K562 (cell line): ENCODE results near the gene MAST4. TPM values are rescaled to one million over a fixed set of nuclear protein-coding genes. Genes with fewer than 3 reads are reported as not detected.

Experiments used
- ATAC-seq: fragments of 200-7000 bp; cut with Tn5 transposase; 3 replicates; pipeline ENCODE4 v1.9.1; 2020; ENCODE audit warnings: moderate library complexity
- BruUV-seq: library from RNA; stranded (reverse); fragments of 400-500 nt; replicated peaks from 2 replicates; lab custom pipeline; 2021; lab: Mats Ljungman, UMichigan
- CTCF ChIA-PET: fragments of 300-600 bp; formaldehyde crosslinking; extraction: SDS; loops from one replicate; lab custom pipeline; 2021; ENCODE audit warnings: low intra/inter-chr PET ratio; lab: Yijun Ruan, JAX
- POLR2A ChIA-PET: fragments of 300-600, 350-650 bp; sonication (Branson Sonifier 250); formaldehyde crosslinking; extraction: SDS; loops from one replicate; lab custom pipeline; 2021; ENCODE audit warnings: antibody characterized with exemption, inconsistent platforms; lab: Yijun Ruan, JAX
- DNase-seq, 4 experiments: peaks; one replicate each; pipeline versions ENCODE4 v3.0.0 to v3.0.0-alpha.2; 2011 to 2018; ENCODE audit warnings: low spot score in 3 of 4, mixed read lengths in 3 of 4; ENCODE audit errors: extremely low read depth in 1 of 4
- FAIRE-seq: peaks from 2 replicates; lab custom pipeline; 2011; peaks lifted over from hg19 to GRCh38; lab: Jason Lieb, UNC
- H2AFZ ChIP-seq: 2 replicates; pipeline ENCODE4 v1.6.0; 2011; ENCODE audit warnings: low read depth, low read length, control low read depth, inconsistent platforms
- H3K27ac ChIP-seq: fragments of 200-600 bp; 3 replicates; pipeline ENCODE4 v1.8.0; 2011; ENCODE audit warnings: low read depth, mild to moderate bottlenecking, control low read depth, inconsistent platforms, low read length, moderate library complexity, mixed read lengths; ENCODE audit errors: extremely low read depth
- H3K27me3 ChIP-seq, 2 experiments: fragments of 300-600 bp in 1 of 2; 2 replicates in 1 of 2; 3 replicates in 1 of 2; pipeline versions ENCODE4 v1.6.0 to v1.8.0; 2011; ENCODE audit warnings: inconsistent platforms in 2 of 2, low read length in 2 of 2, mild to moderate bottlenecking in 1 of 2, mixed read lengths in 1 of 2, moderate library complexity in 1 of 2; ENCODE audit not compliant: control insufficient read depth in 2 of 2, insufficient read depth in 2 of 2
- H3K36me3 ChIP-seq: fragments of 300-600 bp; 3 replicates; pipeline ENCODE4 v1.8.0; 2011; ENCODE audit warnings: mild to moderate bottlenecking, low read length, inconsistent platforms; ENCODE audit not compliant: control insufficient read depth, insufficient read depth
- H3K4me1 ChIP-seq, 2 experiments: fragments of 200-600 bp in 1 of 2; replicated peaks in 1 of 2; 2 replicates in 1 of 2; 3 replicates in 1 of 2; pipeline versions ENCODE4 v1.5.1 to v1.8.0; 2011; ENCODE audit warnings: inconsistent platforms in 2 of 2, low read length in 2 of 2, mild to moderate bottlenecking in 1 of 2, mixed read lengths in 1 of 2, moderate library complexity in 1 of 2; ENCODE audit not compliant: control insufficient read depth in 2 of 2, insufficient read depth in 2 of 2
- H3K4me2 ChIP-seq: 2 replicates; pipeline ENCODE4 v1.6.1; 2011; ENCODE audit warnings: low read length, control low read depth, inconsistent platforms, mixed read lengths; ENCODE audit not compliant: insufficient read depth
- H3K4me3 ChIP-seq: fragments of 200-600 bp; sonication (generic), shearing (Covaris generic); 2 replicates; pipeline ENCODE4 v1.5.1; 2016; ENCODE audit warnings: control low read depth, inconsistent platforms
- H3K79me2 ChIP-seq: fragments of 200-600 bp; 3 replicates; pipeline ENCODE4 v1.8.0; 2011; ENCODE audit warnings: low read length, inconsistent platforms; ENCODE audit not compliant: control insufficient read depth, insufficient read depth
- H3K9ac ChIP-seq, 2 experiments: 2 replicates each; pipeline versions ENCODE4 v1.6.0 to v1.6.1; 2011; ENCODE audit warnings: low read depth in 2 of 2, low read length in 2 of 2, control low read depth in 1 of 2, inconsistent platforms in 1 of 2, mild to moderate bottlenecking in 1 of 2, mixed read lengths in 1 of 2; ENCODE audit not compliant: insufficient read depth in 1 of 2
- H3K9me1 ChIP-seq: one replicate; pipeline ENCODE4 v1.6.0; 2011; ENCODE audit warnings: inconsistent platforms, mild to moderate bottlenecking, low read length, moderate library complexity; ENCODE audit not compliant: control insufficient read depth, insufficient read depth
- H3K9me3 ChIP-seq: replicated peaks from 2 replicates; pipeline ENCODE4 v1.5.1; 2011; ENCODE audit warnings: low read depth, low read length, inconsistent platforms; ENCODE audit not compliant: control insufficient read depth, insufficient read depth
- H4K20me1 ChIP-seq: replicated peaks from 2 replicates; pipeline ENCODE4 v1.6.1; 2011; ENCODE audit warnings: low read length, inconsistent platforms, mixed read lengths; ENCODE audit not compliant: control insufficient read depth, insufficient read depth
- ADNP ChIP-seq: fragments of 200-800 bp; sonication (Bioruptor generic); IDR thresholded peaks from 2 replicates; pipeline ENCODE4 v1.6.1; 2016; ENCODE audit warnings: missing genetic modification characterization, missing compliant biosample characterization
- ARID1B ChIP-seq: fragments of 450-650 bp; IDR thresholded peaks from 2 replicates; pipeline ENCODE4 v1.6.1; 2016; ENCODE audit warnings: antibody characterized with exemption, mild to moderate bottlenecking, inconsistent platforms
- CBX1 ChIP-seq: sonication (generic); IDR thresholded peaks from 2 replicates; pipeline ENCODE4 v1.6.1; 2016; ENCODE audit warnings: antibody characterized with exemption, low read depth, mild to moderate bottlenecking
- CBX2 ChIP-seq: fragments of 200-600 bp; sonication (generic); IDR thresholded peaks from one replicate; pipeline ENCODE4 v1.6.1; 2012; ENCODE audit warnings: mild to moderate bottlenecking, low read length, inconsistent platforms; ENCODE audit not compliant: insufficient read depth, poor library complexity, severe bottlenecking
- EHMT2 ChIP-seq: fragments of 450-650 bp; IDR thresholded peaks from 2 replicates; pipeline ENCODE4 v1.6.1; 2018; ENCODE audit warnings: antibody characterized with exemption
- GTF2F1 ChIP-seq: IDR thresholded peaks from 2 replicates; pipeline ENCODE4 v1.6.1; 2011; ENCODE audit warnings: low read depth, low read length, improper control_type of control experiment
- HDAC8 ChIP-seq: fragments of 450-650 bp; IDR thresholded peaks from 2 replicates; pipeline ENCODE4 v1.6.1; 2016; ENCODE audit warnings: mild to moderate bottlenecking, missing genetic modification characterization, moderate library complexity, missing compliant biosample characterization
- LCOR ChIP-seq: sonication (generic); formaldehyde crosslinking; IDR thresholded peaks from 2 replicates; pipeline ENCODE4 v1.8.0; 2022; ENCODE audit warnings: mild to moderate bottlenecking, missing genetic modification reagents
- MIER1 ChIP-seq: fragments of 450-650 bp; IDR thresholded peaks from 2 replicates; pipeline ENCODE4 v1.6.1; 2016; ENCODE audit warnings: antibody characterized with exemption, mild to moderate bottlenecking, low read depth
- NBN ChIP-seq: fragments of 450-650 bp; IDR thresholded peaks from 2 replicates; pipeline ENCODE4 v1.6.1; 2016; ENCODE audit warnings: low read depth, mild to moderate bottlenecking
- NR0B1 ChIP-seq: fragments of 450-650 bp; IDR thresholded peaks from one replicate; pipeline ENCODE4 v1.6.1; 2018; ENCODE audit warnings: mild to moderate bottlenecking, moderate library complexity; ENCODE audit not compliant: partially characterized antibody
- NR2F6 ChIP-seq: fragments of 450-650 bp; formaldehyde crosslinking; IDR thresholded peaks from 2 replicates; pipeline ENCODE4 v1.4.0; 2020; ENCODE audit warnings: mild to moderate bottlenecking
- STAG1 ChIP-seq: sonication (generic); formaldehyde crosslinking; IDR thresholded peaks from 2 replicates; pipeline ENCODE4 v1.5.0; 2020; ENCODE audit warnings: missing genetic modification reagents, borderline replicate concordance
- TARDBP ChIP-seq: fragments of 450-650 bp; IDR thresholded peaks from 2 replicates; pipeline ENCODE4 v1.6.1; 2016
- TOE1 ChIP-seq, 2 experiments: fragments of 450-650 bp in 1 of 2; sonication (generic) in 1 of 2; formaldehyde crosslinking in 1 of 2; IDR thresholded peaks; 2 replicates each; pipeline versions ENCODE4 v1.7.1 to v1.8.0; 2016 to 2022; ENCODE audit warnings: borderline replicate concordance in 2 of 2, mild to moderate bottlenecking in 2 of 2, antibody characterized with exemption in 1 of 2, inconsistent platforms in 1 of 2, low read depth in 1 of 2, missing genetic modification reagents in 1 of 2, moderate library complexity in 1 of 2
- ZNF551 ChIP-seq: fragments of 250-450 bp; sonication (Bioruptor Pico); IDR thresholded peaks from 2 replicates; pipeline ENCODE4 v1.5.0; 2021; ENCODE audit warnings: mild to moderate bottlenecking, moderate library complexity
- WGBS: fragments of 100-300 bp; shearing (Covaris generic); methylation state at CpG from one replicate; pipeline ENCODE4 v1.1.6; 2016; ENCODE audit warnings: low coverage, mixed read lengths; ENCODE audit not compliant: insufficient coverage; ENCODE audit errors: missing lambda C conversion rate; 5-methylcytosine and 5-hydroxymethylcytosine counted together
- in situ Hi-C: fragments of 300-500 bp; cut with MboI; formaldehyde crosslinking; loops from 4 replicates; pipeline ENCODE4 v1.15.0; 2018; ENCODE audit warnings: inconsistent platforms, mixed read lengths
- intact Hi-C: fragments of 100-400 bp; cut with micrococcal nuclease; formaldehyde crosslinking; loops from 2 replicates; pipeline ENCODE4 v1.14.2; 2022
- polyA plus RNA-seq, 8 experiments: library from polyadenylated mRNA; depleted of rRNA in 4 of 8; stranded (reverse) in 5 of 8; unstranded in 3 of 8; fragments of >200 nt; fragmentation: Nextera tagmentation in 2 of 8; fragmentation: Illumina TruSeq in 1 of 8; extraction: Ambion mirVana in 2 of 8; extraction: Trizol in 1 of 8; gene quantifications; 2 replicates each; pipeline versions ENCODE4 v1.2.1 to v1.2.3, GENCODE V29; 2011 to 2014; ENCODE audit warnings: inconsistent platforms in 1 of 8, missing spikeins in 1 of 8
- total RNA-seq, 7 experiments: library from RNA; depleted of rRNA in 6 of 7; stranded (reverse); fragments of >200 nt in 6 of 7; fragmentation: Illumina TruSeq in 2 of 7; extraction: Trizol in 2 of 7; gene quantifications; 2 replicates each; pipeline versions ENCODE4 v1.2.1 to v1.2.3, GENCODE V29; 2011 to 2021; ENCODE audit warnings: low replicate concordance in 1 of 7
- TF ChIP-seq, protein P1 (sequence below): fragments of 450-650 bp; IDR thresholded peaks from 2 replicates; pipeline ENCODE4 v1.6.1; 2018; ENCODE audit warnings: mild to moderate bottlenecking, low read depth; ENCODE audit not compliant: partially characterized antibody
- TF ChIP-seq, protein P2 (sequence below): fragments of 250-450 bp; sonication (Bioruptor Pico); IDR thresholded peaks from 2 replicates; pipeline ENCODE4 v1.4.0; 2020

The MAST4 gene
- total and polyA plus RNA-seq, 9 of the 15 experiments (the other 6 are each of a cell fraction or from before 2014, with no cell fraction given), result 0.88 to 10.1 (median 5.2) TPM

- ChIA-PET POLR2A (interaction anchor here (0.9 kb wide), 1 partner anchor 11 kb away, joined by 3 read pairs; no protein-coding TSS in a partner anchor), CTCF (no interaction called here)
- Histone ChIP-seq H3K27ac (no peak overlapping the region), H3K36me3 (no peaks in the 10 kb centered on the region), H3K4me1 (no peaks in the 10 kb centered on the region), H3K27me3 (peaks cover 0 to 3% of the 10 kb centered on the region in 2 experiments; a peak in 2 of 5 replicates), H3K9me1 (no peaks in the 10 kb centered on the region), H3K9ac (no peak overlapping the region), H3K9me3 (no peaks in the 10 kb centered on the region), H4K20me1 (no peaks in the 10 kb centered on the region), H3K79me2 (no peaks in the 10 kb centered on the region), H2AFZ (no peak overlapping the region), H3K4me2 (no peak overlapping the region), H3K4me3 (no peak overlapping the region)
- DNase-seq (no peak), FAIRE-seq (no peak), ATAC-seq (no peak)
- BruUV-seq, result no TSS peak
- under 1% methylated on average over 10 of the region's 10 CpGs for WGBS
- intact Hi-C loops, result no loop called here
- in situ Hi-C loops, result no loop called here
- no peak for TF ChIP-seq NBN
- no peak for TF ChIP-seq ZNF551 (CRISPR knock-in tag)
- no peak for TF ChIP-seq NR2F6
- TF ChIP-seq ARID1B, result no peak
- no peak for TF ChIP-seq STAG1 (CRISPR knock-in tag)
- no peak for TF ChIP-seq CBX2
- TF ChIP-seq CBX1, result no peak
- no peak for TF ChIP-seq TARDBP
- TF ChIP-seq TOE1 (IDR thresholded peaks at IDR 0.05; ENCODE audit: borderline replicate concordance), result no peak
- TF ChIP-seq TOE1 (CRISPR knock-in tag; IDR thresholded peaks at IDR 0.05; ENCODE audit: borderline replicate concordance, low read depth), result no peak
- TF ChIP-seq HDAC8, result no peak
- TF ChIP-seq LCOR (CRISPR knock-in tag), result no peak
- TF ChIP-seq, protein P1, sequence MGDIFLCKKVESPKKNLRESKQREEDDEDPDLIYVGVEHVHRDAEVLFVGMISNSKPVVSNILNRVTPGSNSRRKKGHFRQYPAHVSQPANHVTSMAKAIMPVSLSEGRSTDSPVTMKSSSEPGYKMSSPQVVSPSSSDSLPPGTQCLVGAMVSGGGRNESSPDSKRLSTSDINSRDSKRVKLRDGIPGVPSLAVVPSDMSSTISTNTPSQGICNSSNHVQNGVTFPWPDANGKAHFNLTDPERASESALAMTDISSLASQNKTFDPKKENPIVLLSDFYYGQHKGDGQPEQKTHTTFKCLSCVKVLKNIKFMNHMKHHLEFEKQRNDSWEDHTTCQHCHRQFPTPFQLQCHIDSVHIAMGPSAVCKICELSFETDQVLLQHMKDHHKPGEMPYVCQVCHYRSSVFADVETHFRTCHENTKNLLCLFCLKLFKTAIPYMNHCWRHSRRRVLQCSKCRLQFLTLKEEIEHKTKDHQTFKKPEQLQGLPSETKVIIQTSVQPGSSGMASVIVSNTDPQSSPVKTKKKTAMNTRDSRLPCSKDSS, result no peak
- TF ChIP-seq EHMT2, result no peak
- no peak for TF ChIP-seq NR0B1
- TF ChIP-seq, protein P2, sequence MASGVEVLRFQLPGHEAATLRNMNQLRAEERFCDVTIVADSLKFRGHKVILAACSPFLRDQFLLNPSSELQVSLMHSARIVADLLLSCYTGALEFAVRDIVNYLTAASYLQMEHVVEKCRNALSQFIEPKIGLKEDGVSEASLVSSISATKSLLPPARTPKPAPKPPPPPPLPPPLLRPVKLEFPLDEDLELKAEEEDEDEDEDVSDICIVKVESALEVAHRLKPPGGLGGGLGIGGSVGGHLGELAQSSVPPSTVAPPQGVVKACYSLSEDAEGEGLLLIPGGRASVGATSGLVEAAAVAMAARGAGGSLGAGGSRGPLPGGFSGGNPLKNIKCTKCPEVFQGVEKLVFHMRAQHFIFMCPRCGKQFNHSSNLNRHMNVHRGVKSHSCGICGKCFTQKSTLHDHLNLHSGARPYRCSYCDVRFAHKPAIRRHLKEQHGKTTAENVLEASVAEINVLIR, result no peak
- no peak for TF ChIP-seq MIER1
- TF ChIP-seq ADNP (tag), result no peak
- no peak for TF ChIP-seq GTF2F1
These were observed 252.8 kb downstream of the MAST4 start for GRCh38 chr5:66848749-66849641.
